A673 (cell line): ENCODE results near the gene AAGAB. TPM values are rescaled to one million over a fixed set of nuclear protein-coding genes. Genes with fewer than 3 reads are reported as not detected.

ENCODE experiments used
- BruUV-seq: library from RNA; stranded (reverse); fragments of 400-500 nt; replicated peaks from 2 replicates; lab custom pipeline; 2021; lab: Mats Ljungman, UMichigan
- CTCF ChIA-PET: fragments of 300-600 bp; sonication (Branson Sonifier 250); formaldehyde crosslinking; loops from one replicate; lab custom pipeline; 2022; ENCODE audit warnings: antibody characterized with exemption; lab: Charles Lee
- POLR2A ChIA-PET: fragments of 300-600 bp; sonication (Branson Sonifier 250); formaldehyde crosslinking; loops from one replicate; lab custom pipeline; 2022; ENCODE audit warnings: antibody characterized with exemption; ENCODE audit not compliant: low non-redundant PET; lab: Charles Lee
- DNase-seq: peaks from one replicate; pipeline ENCODE4 v3.0.0-alpha.2; 2015; ENCODE audit warnings: low spot score
- H3K27ac ChIP-seq: fragments of 200-600 bp; sonication (generic); 2 replicates; pipeline ENCODE4 v1.5.1; 2016; ENCODE audit warnings: mixed run types, low read depth, mild to moderate bottlenecking, mixed read lengths, antibody characterized with exemption, low read length; ENCODE audit not compliant: poor library complexity, severe bottlenecking
- H3K27me3 ChIP-seq: fragments of 200-600 bp; sonication (generic); replicated peaks from 2 replicates; pipeline ENCODE4 v1.6.1; 2017; ENCODE audit warnings: mixed run types, low read depth, mild to moderate bottlenecking, mixed read lengths, antibody characterized with exemption, low read length; ENCODE audit not compliant: insufficient read depth, poor library complexity
- H3K36me3 ChIP-seq: fragments of 200-600 bp; sonication (generic); 2 replicates; pipeline ENCODE4 v1.6.1; 2016; ENCODE audit warnings: mixed run types, mild to moderate bottlenecking, mixed read lengths, antibody characterized with exemption, low read length; ENCODE audit not compliant: insufficient read depth, poor library complexity, severe bottlenecking
- H3K4me1 ChIP-seq: fragments of 200-600 bp; sonication (generic); 2 replicates; pipeline ENCODE4 v1.6.1; 2017; ENCODE audit warnings: mixed run types, mild to moderate bottlenecking, mixed read lengths, antibody characterized with exemption, low read length; ENCODE audit not compliant: insufficient read depth, poor library complexity, severe bottlenecking
- H3K4me3 ChIP-seq: fragments of 200-600 bp; sonication (generic); 2 replicates; pipeline ENCODE4 v1.5.1; 2016; ENCODE audit warnings: low read depth, mixed run types, mild to moderate bottlenecking, mixed read lengths, low read length; ENCODE audit not compliant: poor library complexity, severe bottlenecking
- H3K9me3 ChIP-seq: fragments of 200-600 bp; sonication (generic); 2 replicates; pipeline ENCODE4 v1.6.1; 2016; ENCODE audit warnings: mixed run types, low read depth, mild to moderate bottlenecking, mixed read lengths, antibody characterized with exemption, low read length; ENCODE audit not compliant: poor library complexity, severe bottlenecking
- EZH2 ChIP-seq: fragments of 200-600 bp; sonication (generic); IDR thresholded peaks from 2 replicates; pipeline ENCODE4 v1.6.1; 2017; ENCODE audit warnings: borderline replicate concordance, low read depth, mild to moderate bottlenecking, mixed read lengths, antibody characterized with exemption, low read length; ENCODE audit not compliant: poor library complexity, severe bottlenecking
- intact Hi-C: fragments of 100-400 bp; cut with micrococcal nuclease; formaldehyde crosslinking; loops from one replicate; pipeline ENCODE4 v1.10.0; 2022; ENCODE audit not compliant: unreplicated experiment
- total RNA-seq: library from RNA; stranded (reverse); gene quantifications from 2 replicates; pipeline ENCODE4 v1.2.3, GENCODE V29; 2021
- TF ChIP-seq, protein P1 (sequence below): fragments of 300-800, 200-600 bp; sonication (generic); conservative IDR thresholded peaks from 2 replicates; pipeline ENCODE4 v1.5.1; 2017; ENCODE audit warnings: low read depth, mild to moderate bottlenecking, antibody characterized with exemption, low read length, moderate library complexity, mixed read lengths

Gene AAGAB
- total RNA-seq, 1 experiment from 2014 or later, result 54.8 TPM

DNA sequence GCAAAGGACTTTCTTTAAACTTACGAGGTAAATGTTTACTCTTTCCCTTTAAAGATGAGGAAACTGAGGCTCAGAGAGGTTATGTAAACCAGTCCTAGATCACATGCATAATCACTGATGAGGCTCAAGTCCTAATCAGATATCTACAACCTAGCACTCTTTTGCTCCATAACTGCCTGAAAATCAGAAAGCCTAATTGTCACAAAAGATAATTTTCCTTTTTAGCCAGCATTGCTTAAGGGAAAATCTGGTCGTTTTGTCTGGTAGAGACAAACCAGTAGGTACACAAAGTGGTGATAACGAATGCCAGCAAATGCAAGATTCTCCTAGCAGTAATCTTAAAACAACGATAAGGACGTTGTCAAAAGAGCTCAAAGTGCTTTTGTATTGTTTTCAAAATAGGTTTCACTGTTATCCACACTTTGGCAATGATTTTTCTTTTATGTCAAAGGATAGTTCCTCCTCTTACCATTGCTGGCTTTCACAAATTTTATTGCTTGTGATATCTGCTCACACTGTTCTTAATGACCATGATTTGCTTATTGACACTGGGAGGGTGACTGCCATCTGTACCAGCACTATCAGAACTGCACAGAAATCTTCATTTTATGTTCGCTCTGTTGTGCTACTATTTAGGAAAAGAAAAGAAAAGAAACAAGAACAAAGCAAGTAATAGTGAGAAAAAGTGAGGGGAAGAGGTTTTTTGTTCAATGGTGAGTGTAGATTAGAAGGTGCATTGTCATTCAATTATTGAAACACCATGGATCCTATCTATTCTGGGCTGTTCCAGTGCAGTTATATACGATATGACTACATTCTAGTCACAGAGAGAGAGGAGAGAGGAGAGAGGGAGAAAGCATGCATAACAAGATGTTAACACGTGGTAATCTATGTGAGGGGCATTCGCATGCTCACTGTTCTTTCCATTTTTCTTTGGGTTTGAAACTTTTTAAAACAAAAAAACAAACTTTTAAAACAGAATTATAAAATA lies 13.8 kb upstream of the AAGAB start:
- Histone ChIP-seq H3K27me3 (no peaks in the 10 kb centered on the region), H3K9me3 (no peaks in the 10 kb centered on the region), H3K4me3 (no peak overlapping the region), H3K27ac (no peak overlapping the region), H3K36me3 (no peaks in the 10 kb centered on the region), H3K4me1 (no peaks in the 10 kb centered on the region)
- BruUV-seq, result no TSS peak
- intact Hi-C loops, result no loop called here
- TF ChIP-seq, protein P1, sequence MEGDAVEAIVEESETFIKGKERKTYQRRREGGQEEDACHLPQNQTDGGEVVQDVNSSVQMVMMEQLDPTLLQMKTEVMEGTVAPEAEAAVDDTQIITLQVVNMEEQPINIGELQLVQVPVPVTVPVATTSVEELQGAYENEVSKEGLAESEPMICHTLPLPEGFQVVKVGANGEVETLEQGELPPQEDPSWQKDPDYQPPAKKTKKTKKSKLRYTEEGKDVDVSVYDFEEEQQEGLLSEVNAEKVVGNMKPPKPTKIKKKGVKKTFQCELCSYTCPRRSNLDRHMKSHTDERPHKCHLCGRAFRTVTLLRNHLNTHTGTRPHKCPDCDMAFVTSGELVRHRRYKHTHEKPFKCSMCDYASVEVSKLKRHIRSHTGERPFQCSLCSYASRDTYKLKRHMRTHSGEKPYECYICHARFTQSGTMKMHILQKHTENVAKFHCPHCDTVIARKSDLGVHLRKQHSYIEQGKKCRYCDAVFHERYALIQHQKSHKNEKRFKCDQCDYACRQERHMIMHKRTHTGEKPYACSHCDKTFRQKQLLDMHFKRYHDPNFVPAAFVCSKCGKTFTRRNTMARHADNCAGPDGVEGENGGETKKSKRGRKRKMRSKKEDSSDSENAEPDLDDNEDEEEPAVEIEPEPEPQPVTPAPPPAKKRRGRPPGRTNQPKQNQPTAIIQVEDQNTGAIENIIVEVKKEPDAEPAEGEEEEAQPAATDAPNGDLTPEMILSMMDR, result no peak
- TF ChIP-seq EZH2, result no peak
- POLR2A ChIA-PET, result no interaction called here
- DNase-seq, result no peak
- CTCF ChIA-PET, result no interaction called here

DNA sequence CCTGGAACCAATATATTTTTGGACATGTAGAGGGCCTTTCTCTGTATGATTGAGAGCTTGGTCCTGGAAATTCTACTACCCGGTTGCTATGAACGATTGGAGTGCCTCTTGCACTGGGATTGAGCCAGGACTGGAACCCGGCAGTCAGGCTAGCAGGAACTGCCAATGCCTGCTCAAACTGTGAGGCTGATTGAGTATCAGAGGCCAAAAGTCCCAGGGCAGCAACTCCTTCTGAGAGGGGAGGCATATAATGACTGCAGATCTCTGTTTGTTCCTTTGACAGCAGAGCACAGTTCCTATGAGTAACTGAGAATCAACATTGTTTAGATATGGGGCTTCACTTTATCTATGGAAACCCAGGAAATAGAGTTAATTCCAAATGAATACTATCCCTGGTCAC lies 13.0 kb upstream of the AAGAB start:
- Histone ChIP-seq H3K27ac (no peak overlapping the region), H3K9me3 (no peaks in the 10 kb centered on the region), H3K27me3 (no peaks in the 10 kb centered on the region), H3K36me3 (no peaks in the 10 kb centered on the region), H3K4me1 (no peaks in the 10 kb centered on the region), H3K4me3 (no peak overlapping the region)
- POLR2A ChIA-PET, result no interaction called here
- intact Hi-C loops, result no loop called here
- TF ChIP-seq, protein P1, result no peak
- no peak for TF ChIP-seq EZH2
- CTCF ChIA-PET, result no interaction called here
- BruUV-seq, result no TSS peak
- DNase-seq, result no peak

DNA sequence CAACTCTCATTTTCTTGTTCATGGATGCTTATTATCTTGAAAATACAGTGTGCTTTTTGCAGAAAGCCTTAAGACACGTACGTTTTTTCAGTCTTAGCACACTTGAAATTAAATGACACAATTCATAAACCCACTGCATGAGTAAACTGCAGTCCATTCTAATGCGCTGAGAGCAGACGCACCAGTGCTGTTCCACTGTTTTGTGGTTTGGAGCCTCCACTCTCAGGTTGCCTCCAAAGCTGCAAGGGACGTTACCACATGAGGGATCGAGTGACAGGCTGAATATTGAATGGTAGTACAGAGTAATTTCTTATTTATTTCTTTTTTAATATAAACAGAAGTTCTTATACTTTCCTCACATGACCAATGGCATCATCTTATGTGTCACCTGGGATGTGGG lies 12.4 kb upstream of the AAGAB start:
- TF ChIP-seq EZH2, result no peak
- TF ChIP-seq, protein P1, result no peak
- H3K4me1 ChIP-seq, result no peaks in the 10 kb centered on the region
- no peaks in the 10 kb centered on the region for H3K9me3 ChIP-seq
- no peak overlapping the region for H3K4me3 ChIP-seq
- H3K36me3 ChIP-seq, result no peaks in the 10 kb centered on the region
- BruUV-seq, result no TSS peak
- CTCF ChIA-PET, result no interaction called here
- H3K27me3 ChIP-seq, result no peaks in the 10 kb centered on the region
- intact Hi-C loops, result no loop called here
- DNase-seq, result no peak
- POLR2A ChIA-PET, result no interaction called here
- no peak overlapping the region for H3K27ac ChIP-seq
